ENCODE data around the gene PLEKHG3. TPM values are rescaled to one million over a fixed set of nuclear protein-coding genes. Genes with fewer than 3 reads are reported as not detected.

PLEKHG3 gene
- total and polyA plus RNA-seq, 2 experiments from 2014 or later: 23.0 to 83.1 TPM

DNA sequence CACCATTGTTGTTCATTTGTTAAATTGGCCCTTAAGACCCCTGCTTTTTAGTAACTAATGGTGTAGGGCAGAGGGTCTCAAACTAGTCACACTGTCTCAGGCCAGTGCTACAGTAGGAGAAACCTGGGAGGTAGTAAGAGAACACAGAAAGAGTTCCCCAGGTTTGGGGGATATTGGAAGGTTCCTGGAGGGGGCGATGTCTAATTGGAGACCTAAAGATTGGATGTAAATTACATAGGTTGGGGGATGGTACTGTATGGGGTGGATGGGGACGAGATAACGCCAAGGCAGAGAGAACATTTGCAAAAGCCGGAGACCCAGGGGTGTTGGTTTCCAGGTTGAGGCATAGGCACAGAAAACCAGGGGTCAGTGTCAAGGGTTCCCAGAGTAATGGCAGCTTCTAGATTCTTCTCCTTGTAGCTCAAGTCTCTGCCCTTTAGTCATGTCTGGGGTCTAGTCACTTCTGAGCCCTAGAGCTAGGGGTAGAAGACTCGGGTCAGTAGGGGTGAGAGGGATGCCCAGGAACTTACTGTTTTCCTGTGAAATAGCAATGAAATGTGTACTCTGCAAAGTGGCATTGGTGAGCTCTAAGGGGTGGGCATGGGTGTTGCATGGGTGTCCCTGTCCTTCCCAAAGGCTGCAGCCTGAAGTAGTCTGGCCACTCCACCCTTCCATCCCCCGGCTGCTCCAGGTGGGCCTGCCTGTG, 21.8 kb downstream of the PLEKHG3 start:
- no peak overlapping the region for H3K4me3 ChIP-seq
- no peaks in the 10 kb centered on the region for H3F3A ChIP-seq (replicated peaks; ENCODE audit: low read depth)
- H3K27me3 Mint-ChIP-seq (ENCODE audit: insufficient read depth, low read depth, poor library complexity): peaks cover 23% of the 10 kb centered on the region
- DNase-seq (ENCODE audit: low spot score): peak; percentile 63
- H3K4me2 ChIP-seq: peak overlapping the region; percentile 64
- H3K27me3 ChIP-seq (ENCODE audit: insufficient read depth): no peaks in the 10 kb centered on the region
- TF ChIP-seq POLR2AphosphoS5 (IDR thresholded peaks at IDR 0.05; ENCODE audit: low read depth): no peak
- TF ChIP-seq, protein P1, sequence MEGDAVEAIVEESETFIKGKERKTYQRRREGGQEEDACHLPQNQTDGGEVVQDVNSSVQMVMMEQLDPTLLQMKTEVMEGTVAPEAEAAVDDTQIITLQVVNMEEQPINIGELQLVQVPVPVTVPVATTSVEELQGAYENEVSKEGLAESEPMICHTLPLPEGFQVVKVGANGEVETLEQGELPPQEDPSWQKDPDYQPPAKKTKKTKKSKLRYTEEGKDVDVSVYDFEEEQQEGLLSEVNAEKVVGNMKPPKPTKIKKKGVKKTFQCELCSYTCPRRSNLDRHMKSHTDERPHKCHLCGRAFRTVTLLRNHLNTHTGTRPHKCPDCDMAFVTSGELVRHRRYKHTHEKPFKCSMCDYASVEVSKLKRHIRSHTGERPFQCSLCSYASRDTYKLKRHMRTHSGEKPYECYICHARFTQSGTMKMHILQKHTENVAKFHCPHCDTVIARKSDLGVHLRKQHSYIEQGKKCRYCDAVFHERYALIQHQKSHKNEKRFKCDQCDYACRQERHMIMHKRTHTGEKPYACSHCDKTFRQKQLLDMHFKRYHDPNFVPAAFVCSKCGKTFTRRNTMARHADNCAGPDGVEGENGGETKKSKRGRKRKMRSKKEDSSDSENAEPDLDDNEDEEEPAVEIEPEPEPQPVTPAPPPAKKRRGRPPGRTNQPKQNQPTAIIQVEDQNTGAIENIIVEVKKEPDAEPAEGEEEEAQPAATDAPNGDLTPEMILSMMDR (conservative IDR thresholded peaks at IDR 0.05; ENCODE audit: low read depth in 2 of 2): peak; percentile 32 to 35
- peaks cover 62% of the 10 kb centered on the region for H3K79me2 ChIP-seq (replicated peaks; ENCODE audit: insufficient read depth)
- peaks cover 72% of the 10 kb centered on the region for H3K4me1 Mint-ChIP-seq
- no peaks in the 10 kb centered on the region for H3K9me3 Mint-ChIP-seq
- peak overlapping the region; percentile 4; the same call in 1 of the 3 replicates for H3K4me3 Mint-ChIP-seq
- peak overlapping the region; percentile 72; the same call in 1 of the 2 replicates for H3K27ac Mint-ChIP-seq
- H3K9me2 ChIP-seq (ENCODE audit: insufficient read depth): no peaks in the 10 kb centered on the region
- H3K36me3 Mint-ChIP-seq (ENCODE audit: low read depth): peaks cover 42% of the 10 kb centered on the region
- peak overlapping the region; percentile 26; the same call in 1 of the 2 replicates for H3K27ac ChIP-seq (ENCODE audit: low read depth)
- peaks cover 47% of the 10 kb centered on the region for H3K4me1 ChIP-seq (ENCODE audit: insufficient read depth)
- no peak overlapping the region for H2AFZ ChIP-seq
- no peaks in the 10 kb centered on the region for H3K36me3 ChIP-seq (ENCODE audit: insufficient read depth)
- peaks cover 42% of the 10 kb centered on the region for H4K20me1 ChIP-seq (replicated peaks; ENCODE audit: insufficient read depth)
- peak; percentile 18 for ATAC-seq

DNA sequence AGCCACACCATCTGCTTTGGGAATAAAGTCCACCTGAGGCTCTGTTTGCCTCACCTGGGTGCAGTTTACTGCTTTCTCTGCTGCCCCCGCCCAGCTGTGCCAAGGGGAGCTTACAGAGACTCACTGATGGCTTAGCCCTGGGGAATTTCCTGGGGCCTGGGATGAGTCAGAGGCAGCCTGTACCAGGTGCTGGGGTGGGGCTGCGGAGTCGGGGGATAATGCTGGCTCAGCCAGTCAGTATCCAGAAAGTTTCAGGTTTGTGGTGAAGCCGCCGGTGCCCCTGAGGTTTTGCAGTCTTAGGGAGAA, 22.3 kb downstream of the PLEKHG3 start:
- peaks cover 23% of the 10 kb centered on the region for H3K27me3 Mint-ChIP-seq (ENCODE audit: insufficient read depth, low read depth, poor library complexity)
- Histone ChIP-seq H3K27me3 (ENCODE audit: insufficient read depth) (no peaks in the 10 kb centered on the region), H3K27ac (ENCODE audit: low read depth) (peak overlapping the region; percentile 26; the same call in 1 of the 2 replicates), H3F3A (replicated peaks; ENCODE audit: low read depth) (no peaks in the 10 kb centered on the region), H3K36me3 (ENCODE audit: insufficient read depth) (no peaks in the 10 kb centered on the region; the same call in 1 of the 2 replicates), H2AFZ (no peak overlapping the region), H3K9me2 (ENCODE audit: insufficient read depth) (no peaks in the 10 kb centered on the region), H4K20me1 (replicated peaks; ENCODE audit: insufficient read depth) (peaks cover 42% of the 10 kb centered on the region), H3K4me2 (peak overlapping the region; percentile 64; the same call in 1 of the 2 replicates), H3K79me2 (replicated peaks; ENCODE audit: insufficient read depth) (peaks cover 57% of the 10 kb centered on the region), H3K4me1 (ENCODE audit: insufficient read depth) (peaks cover 42% of the 10 kb centered on the region), H3K4me3 (no peak overlapping the region)
- H3K9me3 Mint-ChIP-seq: no peaks in the 10 kb centered on the region
- ATAC-seq: peak; percentile 61
- no peak for TF ChIP-seq POLR2AphosphoS5 (IDR thresholded peaks at IDR 0.05; ENCODE audit: low read depth)
- TF ChIP-seq, protein P2, sequence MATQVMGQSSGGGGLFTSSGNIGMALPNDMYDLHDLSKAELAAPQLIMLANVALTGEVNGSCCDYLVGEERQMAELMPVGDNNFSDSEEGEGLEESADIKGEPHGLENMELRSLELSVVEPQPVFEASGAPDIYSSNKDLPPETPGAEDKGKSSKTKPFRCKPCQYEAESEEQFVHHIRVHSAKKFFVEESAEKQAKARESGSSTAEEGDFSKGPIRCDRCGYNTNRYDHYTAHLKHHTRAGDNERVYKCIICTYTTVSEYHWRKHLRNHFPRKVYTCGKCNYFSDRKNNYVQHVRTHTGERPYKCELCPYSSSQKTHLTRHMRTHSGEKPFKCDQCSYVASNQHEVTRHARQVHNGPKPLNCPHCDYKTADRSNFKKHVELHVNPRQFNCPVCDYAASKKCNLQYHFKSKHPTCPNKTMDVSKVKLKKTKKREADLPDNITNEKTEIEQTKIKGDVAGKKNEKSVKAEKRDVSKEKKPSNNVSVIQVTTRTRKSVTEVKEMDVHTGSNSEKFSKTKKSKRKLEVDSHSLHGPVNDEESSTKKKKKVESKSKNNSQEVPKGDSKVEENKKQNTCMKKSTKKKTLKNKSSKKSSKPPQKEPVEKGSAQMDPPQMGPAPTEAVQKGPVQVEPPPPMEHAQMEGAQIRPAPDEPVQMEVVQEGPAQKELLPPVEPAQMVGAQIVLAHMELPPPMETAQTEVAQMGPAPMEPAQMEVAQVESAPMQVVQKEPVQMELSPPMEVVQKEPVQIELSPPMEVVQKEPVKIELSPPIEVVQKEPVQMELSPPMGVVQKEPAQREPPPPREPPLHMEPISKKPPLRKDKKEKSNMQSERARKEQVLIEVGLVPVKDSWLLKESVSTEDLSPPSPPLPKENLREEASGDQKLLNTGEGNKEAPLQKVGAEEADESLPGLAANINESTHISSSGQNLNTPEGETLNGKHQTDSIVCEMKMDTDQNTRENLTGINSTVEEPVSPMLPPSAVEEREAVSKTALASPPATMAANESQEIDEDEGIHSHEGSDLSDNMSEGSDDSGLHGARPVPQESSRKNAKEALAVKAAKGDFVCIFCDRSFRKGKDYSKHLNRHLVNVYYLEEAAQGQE (IDR thresholded peaks at IDR 0.05; ENCODE audit: unreplicated experiment): no peak
- no peak for TF ChIP-seq ZNF331 (CRISPR knock-in tag; IDR thresholded peaks at IDR 0.05; ENCODE audit: low read depth)
- TF ChIP-seq STAT1 (IDR thresholded peaks at IDR 0.05; ENCODE audit: unreplicated experiment): no peak
- TF ChIP-seq CREB1 (CRISPR knock-in tag; IDR thresholded peaks at IDR 0.05; ENCODE audit: low read depth): no peak
- peaks cover 66% of the 10 kb centered on the region for H3K4me1 Mint-ChIP-seq
- peak; percentile 56 for DNase-seq (ENCODE audit: low spot score)
- H3K36me3 Mint-ChIP-seq (ENCODE audit: low read depth): peaks cover 47% of the 10 kb centered on the region
- no peak overlapping the region for H3K4me3 Mint-ChIP-seq
- H3K27ac Mint-ChIP-seq: peak overlapping the region; percentile 72; the same call in 1 of the 2 replicates
